SK-N-MC (cell line): ENCODE measurements around the gene LIME1.

ENCODE experiments used
- DNase-seq: peaks from one replicate; pipeline ENCODE4 v3.0.0-alpha.2; 2011; ENCODE audit warnings: low read depth, low spot score
- H3K27ac ChIP-seq: fragments of 200-600 bp; sonication (generic); 2 replicates; pipeline ENCODE4 v1.5.1; 2016; ENCODE audit warnings: mixed run types
- H3K36me3 ChIP-seq: fragments of 200-600 bp; sonication (generic); 2 replicates; pipeline ENCODE4 v1.6.1; 2017; ENCODE audit warnings: antibody characterized with exemption, low read length, mixed read lengths; ENCODE audit not compliant: insufficient read depth
- H3K4me3 ChIP-seq: fragments of 200-600 bp; sonication (generic); 2 replicates; pipeline ENCODE4 v1.5.1; 2016
- H3K9ac ChIP-seq: fragments of 200-600 bp; sonication (generic); 2 replicates; pipeline ENCODE4 v1.8.0; 2017; ENCODE audit warnings: mixed run types, mixed read lengths; ENCODE audit not compliant: insufficient read length
- H3K9me3 ChIP-seq: fragments of 200-600 bp; sonication (generic); 2 replicates; pipeline ENCODE4 v1.6.1; 2017; ENCODE audit warnings: low read depth, mild to moderate bottlenecking, antibody characterized with exemption, low read length, moderate library complexity, mixed read lengths
- EZH2 ChIP-seq: fragments of 200-600 bp; sonication (generic); IDR thresholded peaks from one replicate; pipeline ENCODE4 v1.6.1; 2017; ENCODE audit warnings: antibody characterized with exemption
- FOXP2 ChIP-seq: optimal IDR thresholded peaks from 2 replicates; pipeline ENCODE3; 2011; ENCODE audit warnings: mild to moderate bottlenecking, moderate library complexity; ENCODE audit not compliant: insufficient read depth; ENCODE audit errors: extremely low read length, control extremely low read depth
- POLR2AphosphoS5 ChIP-seq: IDR thresholded peaks from 2 replicates; pipeline ENCODE4 v1.6.1; 2012; ENCODE audit warnings: mild to moderate bottlenecking, low read depth, low read length, borderline replicate concordance

The LIME1 gene

GRCh38 chr20:63778857-63779256 is 42.4 kb downstream of the LIME1 start:
- no peaks in the 10 kb centered on the region for H3K9me3 ChIP-seq
- TF ChIP-seq EZH2, result no peak
- TF ChIP-seq FOXP2, result no peak
- no peak for TF ChIP-seq POLR2AphosphoS5
- H3K4me3 ChIP-seq, result no peak overlapping the region
- no peak overlapping the region for H3K27ac ChIP-seq
- no peaks in the 10 kb centered on the region for H3K36me3 ChIP-seq
- no peak overlapping the region for H3K9ac ChIP-seq
- no peak for DNase-seq

GRCh38 chr20:63781181-63781580 is 44.7 kb downstream of the LIME1 start:
- DNase-seq, result no peak
- no peak overlapping the region for H3K27ac ChIP-seq
- no peak overlapping the region for H3K4me3 ChIP-seq
- H3K9me3 ChIP-seq, result no peaks in the 10 kb centered on the region
- TF ChIP-seq EZH2 (no peak), FOXP2 (no peak), POLR2AphosphoS5 (no peak)
- H3K9ac ChIP-seq, result no peak overlapping the region
- H3K36me3 ChIP-seq, result no peaks in the 10 kb centered on the region

- no peak for DNase-seq
- no peak overlapping the region for H3K27ac ChIP-seq
- no peak overlapping the region for H3K9ac ChIP-seq
- H3K4me3 ChIP-seq, result no peak overlapping the region
- no peaks in the 10 kb centered on the region for H3K36me3 ChIP-seq
- no peak for TF ChIP-seq POLR2AphosphoS5
- no peak for TF ChIP-seq FOXP2
- TF ChIP-seq EZH2, result no peak
- H3K9me3 ChIP-seq, result no peaks in the 10 kb centered on the region
Observed at GRCh38 chr20:63782051-63782471, 45.6 kb downstream of the LIME1 start.

- Histone ChIP-seq H3K27ac (no peak overlapping the region), H3K9me3 (no peaks in the 10 kb centered on the region), H3K36me3 (no peaks in the 10 kb centered on the region), H3K9ac (no peak overlapping the region), H3K4me3 (no peak overlapping the region)
- DNase-seq, result no peak
- TF ChIP-seq POLR2AphosphoS5 (no peak), FOXP2 (no peak), EZH2 (no peak)
Observed at GRCh38 chr20:63782521-63782971, 46.1 kb downstream of the LIME1 start.

- no peak overlapping the region for H3K27ac ChIP-seq
- no peak overlapping the region for H3K4me3 ChIP-seq
- H3K9me3 ChIP-seq, result no peaks in the 10 kb centered on the region
- no peak for DNase-seq
- no peak overlapping the region for H3K9ac ChIP-seq
- TF ChIP-seq POLR2AphosphoS5 (no peak), FOXP2 (no peak), EZH2 (no peak)
- no peaks in the 10 kb centered on the region for H3K36me3 ChIP-seq
Observed at GRCh38 chr20:63783970-63784369, 47.5 kb downstream of the LIME1 start.

GRCh38 chr20:63785691-63786131 is 49.2 kb downstream of the LIME1 start:
- Histone ChIP-seq H3K27ac (no peak overlapping the region), H3K9me3 (no peaks in the 10 kb centered on the region), H3K36me3 (no peaks in the 10 kb centered on the region), H3K9ac (no peak overlapping the region), H3K4me3 (no peak overlapping the region)
- no peak for DNase-seq
- TF ChIP-seq FOXP2 (no peak), POLR2AphosphoS5 (no peak), EZH2 (no peak)

- Histone ChIP-seq H3K4me3 (no peak overlapping the region), H3K9ac (no peak overlapping the region), H3K36me3 (no peaks in the 10 kb centered on the region), H3K27ac (no peak overlapping the region), H3K9me3 (no peaks in the 10 kb centered on the region)
- no peak for DNase-seq
- TF ChIP-seq EZH2 (no peak), FOXP2 (no peak), POLR2AphosphoS5 (no peak)
Observed at GRCh38 chr20:63787302-63787701, 50.8 kb downstream of the LIME1 start.

- TF ChIP-seq FOXP2 (no peak), POLR2AphosphoS5 (no peak), EZH2 (no peak)
- H3K27ac ChIP-seq, result no peak overlapping the region
Observed at GRCh38 chr20:63787749-63788148, 51.3 kb downstream of the LIME1 start.

More at GRCh38 chr20:63787749-63788148, 51.3 kb downstream of the LIME1 start:
- no peaks in the 10 kb centered on the region for H3K9me3 ChIP-seq
- H3K4me3 ChIP-seq, result no peak overlapping the region
- H3K9ac ChIP-seq, result no peak overlapping the region
- no peak for DNase-seq
- H3K36me3 ChIP-seq, result no peaks in the 10 kb centered on the region
